GM21619 (cell line): ENCODE data around the gene GRM4.
"Not testable (repeated sequence)": the region's sequence is repeated elsewhere in the genome, so short reads cannot be mapped to it uniquely, and the experiment has no call there.

Experiments
- ATAC-seq: cut with Tn5 transposase; IDR thresholded peaks from one replicate; pipeline ENCODE4 v1.9.1; 2021; ENCODE audit not compliant: unreplicated experiment

The GRM4 gene

GRCh38 chr6:34146021-34146782 lies at the start of gene GRM4:
Gene GRM4, minus strand, starts transcription at chr6:34146087. Its CDS starts 12,591 bp downstream, at chr6:34133496.
- no peak for ATAC-seq

DNA sequence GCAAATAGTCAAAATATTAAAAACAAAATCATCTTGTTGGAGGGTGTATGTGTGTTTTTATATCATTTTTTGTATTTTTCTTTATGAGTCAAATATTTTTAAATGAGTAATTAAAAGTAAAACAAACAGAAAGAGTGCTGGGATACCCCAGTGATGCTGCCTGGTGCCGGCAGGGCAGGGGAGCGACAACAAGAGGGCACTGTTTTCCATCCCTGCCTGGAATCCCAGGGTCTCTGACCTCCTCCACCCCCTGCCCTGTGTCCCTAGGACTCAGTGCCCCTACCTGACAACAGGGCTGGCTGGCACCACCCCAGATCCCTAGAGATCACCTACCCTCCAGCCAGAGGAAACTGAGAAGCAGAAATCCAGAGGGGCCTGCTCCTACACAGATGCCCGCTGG lies 48.9 kb upstream of the GRM4 start:
- no peak for ATAC-seq

DNA sequence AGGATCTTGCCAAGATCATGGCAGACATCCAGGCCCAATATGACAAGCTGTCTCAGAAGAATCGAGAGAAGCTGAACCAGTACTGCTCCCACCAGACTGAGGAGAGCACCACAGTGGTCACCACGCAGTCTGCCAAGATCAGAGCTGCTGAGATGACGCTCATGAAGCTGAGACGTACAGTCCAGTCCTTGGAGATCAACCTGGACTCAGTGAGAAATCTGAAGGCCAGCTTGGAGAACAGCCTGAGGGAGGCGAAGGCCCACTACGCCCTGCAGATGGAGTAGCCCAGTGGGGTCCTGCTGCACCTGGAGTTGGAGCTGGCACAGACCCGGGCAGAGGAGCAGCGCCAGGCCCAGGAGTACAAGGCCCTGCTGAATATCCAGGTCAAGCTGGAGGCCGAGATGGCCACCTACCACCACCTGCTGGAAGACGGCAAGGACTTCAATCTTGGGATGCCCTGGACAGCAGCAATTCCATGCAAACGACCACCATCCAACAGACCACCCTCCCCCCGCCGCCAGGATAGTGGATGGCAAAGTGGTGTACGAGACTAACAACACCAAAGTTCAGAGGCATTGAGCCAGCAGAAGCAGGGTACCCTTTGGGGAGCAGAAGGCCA lies 44.7 kb upstream of the GRM4 start:
- no peak for ATAC-seq

- no peak for ATAC-seq
Observed at GRCh38 chr6:34189806-34190503, 44.1 kb upstream of the GRM4 start.

DNA sequence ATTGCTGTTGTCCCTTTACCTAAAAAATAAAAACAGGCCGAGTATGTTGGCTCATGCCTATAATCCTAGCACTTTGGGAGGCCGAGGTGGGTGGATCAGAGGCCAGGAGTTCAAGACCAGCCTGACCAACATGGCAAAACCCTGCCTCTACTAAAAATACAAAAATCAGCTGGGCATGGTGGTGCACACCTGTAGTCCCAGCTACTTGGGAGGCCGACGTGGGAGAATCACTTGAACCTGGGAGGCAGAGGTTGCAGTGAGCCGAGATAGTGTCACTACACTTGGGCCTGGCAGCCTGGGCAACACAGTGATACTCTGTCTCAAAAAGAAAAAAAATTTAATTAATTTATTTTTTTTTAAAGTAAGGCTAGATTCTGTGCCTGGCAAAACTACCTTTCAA lies 38.8 kb upstream of the GRM4 start:
- not testable (repeated sequence) for ATAC-seq

DNA sequence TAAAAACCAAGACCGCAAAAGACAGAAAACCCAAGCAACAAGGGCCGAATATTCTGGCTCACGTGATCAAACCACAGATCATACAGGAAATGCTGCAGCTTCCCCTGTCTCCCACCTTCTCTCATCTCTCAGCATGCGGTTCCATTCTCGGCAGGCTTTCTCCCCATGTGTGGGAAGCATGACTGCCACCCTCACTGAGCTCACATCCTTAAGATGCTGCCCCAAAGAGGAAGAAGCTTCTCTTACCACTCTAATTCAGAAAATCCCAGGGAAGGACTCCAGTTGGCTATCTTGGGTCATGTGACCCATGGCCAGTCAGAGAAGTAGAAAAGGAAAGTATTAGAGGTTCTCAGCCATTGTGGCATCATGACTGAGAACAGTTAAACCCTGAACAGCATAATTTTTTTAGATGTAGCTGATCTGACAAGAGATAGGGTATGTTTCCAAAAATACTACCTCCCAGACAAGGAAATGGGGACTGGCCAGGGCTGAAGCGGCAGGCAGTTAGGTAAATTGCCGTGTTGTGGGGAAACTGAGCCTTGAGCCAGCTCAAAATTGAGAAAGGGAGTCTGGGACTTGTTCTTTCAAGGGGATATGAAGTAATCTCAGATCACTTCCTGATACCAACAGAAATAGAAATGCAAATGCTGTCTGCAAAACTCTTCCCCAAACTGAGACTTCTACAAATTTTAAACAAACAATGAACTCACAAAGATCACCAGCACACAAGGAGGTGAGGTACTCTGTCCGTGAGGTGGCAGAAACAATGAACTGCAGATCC lies 37.1 kb upstream of the GRM4 start:
- ATAC-seq = no peak

DNA sequence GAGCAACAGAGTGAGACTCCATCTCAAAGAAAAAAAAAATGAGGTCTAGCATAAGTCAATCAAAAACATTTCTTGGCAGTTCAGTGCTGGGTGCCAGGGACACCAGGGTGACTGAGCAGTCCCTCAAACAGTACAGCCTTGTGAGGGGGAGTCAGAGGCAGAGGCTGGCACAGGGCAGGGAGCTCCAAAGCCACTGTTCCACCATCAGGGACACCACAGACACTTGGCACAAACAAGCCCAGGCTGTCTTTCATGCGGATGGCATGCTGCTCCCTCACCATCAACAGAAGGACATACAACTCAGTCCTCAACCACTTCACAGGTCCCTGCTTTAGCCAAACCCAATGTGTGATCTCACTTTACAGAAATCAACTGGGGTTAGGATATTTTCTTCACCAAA lies 36.0 kb upstream of the GRM4 start:
- ATAC-seq = no peak

DNA sequence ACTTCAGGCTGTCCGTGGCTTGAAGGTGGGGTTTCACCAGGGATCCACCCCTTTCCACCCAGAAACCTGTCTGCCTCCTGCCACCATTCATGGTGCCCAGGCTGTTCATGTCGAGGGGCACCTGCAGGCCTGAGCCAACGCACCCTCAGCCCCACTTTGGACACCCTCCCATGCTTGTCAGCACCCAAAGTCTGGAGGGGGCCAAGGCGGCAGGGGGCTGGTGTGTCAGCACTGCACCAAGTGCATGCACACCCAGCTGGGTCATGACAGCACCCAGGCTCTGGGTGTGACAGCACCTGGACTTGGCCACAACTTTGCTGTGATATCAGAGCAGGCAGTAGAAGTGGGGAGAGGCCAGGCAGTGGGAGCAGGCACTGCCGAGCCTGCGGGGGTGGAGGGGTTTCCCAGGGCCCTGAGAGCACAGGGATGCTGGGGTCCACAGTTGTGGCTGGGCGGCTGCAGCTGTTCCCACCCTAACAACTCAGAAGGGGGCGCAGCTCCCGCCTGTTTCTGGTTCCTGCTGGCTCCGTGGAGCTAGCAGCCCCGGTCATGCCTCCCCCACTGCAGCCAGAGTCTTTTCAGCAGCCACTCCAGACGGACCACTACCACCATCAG lies 33.3 kb upstream of the GRM4 start:
- no peak for ATAC-seq

GRCh38 chr6:34178357-34179105 lies 32.6 kb upstream of the GRM4 start:
- ATAC-seq = no peak

- ATAC-seq = no peak
Observed at GRCh38 chr6:34177181-34177591, 31.3 kb upstream of the GRM4 start.

- no peak for ATAC-seq
Observed at GRCh38 chr6:34176261-34177031, 30.6 kb upstream of the GRM4 start.

DNA sequence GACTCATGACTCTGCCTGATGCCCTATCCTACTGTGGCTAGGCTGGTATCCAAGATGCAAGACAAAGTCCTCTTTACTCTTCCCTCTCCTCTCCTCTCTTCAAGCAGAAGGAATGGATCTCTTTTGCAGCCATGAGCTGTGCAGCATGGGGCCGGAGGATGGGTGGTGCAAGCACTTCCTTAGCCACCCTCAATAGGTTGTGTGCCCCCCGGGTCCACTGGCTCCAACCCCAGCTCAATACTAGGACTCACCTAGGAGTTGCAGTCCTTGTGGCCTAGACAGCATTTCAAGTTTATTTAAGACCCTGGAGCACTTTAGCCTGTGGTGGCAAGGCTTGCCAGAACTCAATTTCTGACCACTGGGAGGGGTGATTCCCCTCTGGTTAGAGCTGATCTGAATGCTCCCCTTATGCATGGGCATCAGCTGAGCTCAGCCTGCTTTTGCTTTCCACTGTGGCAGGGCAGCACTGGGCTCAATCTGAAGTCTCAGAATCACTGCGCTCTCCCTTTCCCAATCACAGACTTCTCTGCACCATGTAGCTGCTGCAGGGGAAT lies 29.0 kb upstream of the GRM4 start:
- no peak for ATAC-seq

- no peak for ATAC-seq
Observed at GRCh38 chr6:34172961-34173775, 27.3 kb upstream of the GRM4 start.

DNA sequence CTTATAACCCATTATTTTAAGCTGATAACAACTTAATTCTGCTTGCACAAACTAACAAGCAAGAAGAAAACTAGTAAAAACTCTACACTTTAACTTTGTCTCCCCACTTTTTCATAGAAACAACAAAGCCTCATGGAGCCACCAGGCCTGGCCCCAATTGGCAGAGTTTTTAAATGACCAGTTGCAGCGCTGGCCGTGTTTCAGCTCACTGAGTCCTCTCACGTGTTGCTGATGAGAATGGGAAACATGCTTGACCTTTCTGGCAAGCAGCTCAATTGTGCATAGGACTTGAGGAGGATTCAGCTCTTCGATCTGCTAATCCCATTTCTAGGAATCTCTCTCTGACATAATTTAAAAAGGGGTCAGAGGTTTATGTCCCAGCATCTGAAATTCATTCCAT lies 24.5 kb upstream of the GRM4 start:
- ATAC-seq = no peak

GRCh38 chr6:34169897-34170296 lies 24.0 kb upstream of the GRM4 start:
- ATAC-seq = no peak

DNA sequence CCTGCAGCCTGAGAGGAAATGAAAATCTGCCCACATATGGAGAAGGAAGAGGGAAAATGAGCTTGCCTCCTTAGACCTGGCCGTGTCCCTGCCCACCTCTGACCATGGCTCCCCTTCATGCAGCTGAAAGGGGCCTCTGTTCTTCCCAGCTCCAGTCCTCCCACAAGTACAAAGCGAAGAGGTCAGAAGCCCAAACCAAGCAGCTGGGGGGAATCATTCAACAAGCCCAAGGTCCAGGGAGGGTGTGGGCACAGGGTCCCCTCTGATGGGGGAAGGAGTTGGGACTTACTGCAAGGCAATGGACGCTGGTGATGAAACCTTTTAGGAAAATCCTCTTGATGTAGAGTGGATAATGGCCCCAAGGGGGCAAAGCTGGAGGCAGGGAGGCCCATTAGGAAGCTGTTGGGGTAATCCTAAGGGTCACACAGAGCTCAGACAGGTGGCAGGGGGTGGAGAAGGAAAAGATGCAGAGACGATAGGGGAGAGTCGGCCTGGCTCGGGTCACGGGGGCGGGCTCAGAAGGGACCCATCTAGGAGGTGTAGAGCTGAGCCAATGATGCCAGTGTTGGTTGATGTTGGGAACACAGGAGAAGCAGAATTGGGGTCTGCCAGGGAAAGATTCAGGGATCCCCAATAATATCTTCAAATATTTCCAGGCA lies 16.1 kb upstream of the GRM4 start:
- no peak for ATAC-seq

- ATAC-seq = no peak
Observed at GRCh38 chr6:34159844-34160243, 14.0 kb upstream of the GRM4 start.

GRCh38 chr6:34158876-34159275 lies 13.0 kb upstream of the GRM4 start:
- ATAC-seq = no peak
